Activated naive CD8-positive, alpha-beta T cell treated with anti-CD3 and anti-CD28 coated beads, Interleukin-2, amount 50 U/mL, for 16 hours (primary cell): ENCODE results near the gene PGAP1.
"Not testable (repeated sequence)": the region's sequence is repeated elsewhere in the genome, so short reads cannot be mapped to it uniquely, and the experiment has no call there.

Experiments used
- DNase-seq: peaks from one replicate; pipeline ENCODE4 v3.0.0-alpha.2; 2020; ENCODE audit warnings: low read depth, low spot score

Gene PGAP1

DNA sequence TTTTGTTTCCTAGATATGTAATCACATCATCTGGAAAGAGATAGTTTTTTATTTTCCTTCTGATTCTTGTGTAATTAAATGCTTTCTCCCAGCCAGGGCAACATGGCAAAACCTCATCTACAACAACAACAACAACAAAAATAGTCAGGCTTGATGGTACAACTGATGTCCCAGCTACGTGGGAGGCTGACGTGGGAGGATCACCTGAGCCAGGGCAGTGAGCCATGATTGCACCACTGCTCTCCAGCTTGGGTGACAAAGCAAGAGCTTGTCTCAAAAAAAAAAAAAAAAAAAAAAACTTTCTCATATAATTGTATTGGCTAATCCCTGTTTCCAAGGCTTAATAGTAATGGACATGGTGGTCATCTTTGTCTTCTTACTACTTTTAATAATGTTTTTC, 26.4 kb upstream of the PGAP1 start:
- DNase-seq: no peak

DNA sequence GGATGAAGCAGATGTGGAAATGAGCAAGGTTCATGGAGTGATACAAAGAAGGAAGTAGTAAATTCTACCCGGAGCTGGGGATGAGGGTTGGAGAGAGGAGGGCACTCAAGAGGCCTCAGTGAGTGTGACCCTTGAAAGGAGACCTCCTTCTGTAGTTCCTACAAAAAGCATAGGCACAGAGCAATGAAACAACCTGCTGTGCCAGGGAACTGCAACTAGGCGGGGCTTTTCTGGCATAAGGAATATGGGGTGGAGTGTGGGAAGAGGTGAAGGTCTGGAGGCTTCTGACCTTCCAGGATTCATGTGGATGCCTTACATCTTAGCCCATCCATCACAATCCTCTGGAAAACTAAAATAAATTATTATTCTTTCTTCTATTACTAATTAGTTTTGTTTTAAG, 25.5 kb upstream of the PGAP1 start:
- no peak for DNase-seq

DNA sequence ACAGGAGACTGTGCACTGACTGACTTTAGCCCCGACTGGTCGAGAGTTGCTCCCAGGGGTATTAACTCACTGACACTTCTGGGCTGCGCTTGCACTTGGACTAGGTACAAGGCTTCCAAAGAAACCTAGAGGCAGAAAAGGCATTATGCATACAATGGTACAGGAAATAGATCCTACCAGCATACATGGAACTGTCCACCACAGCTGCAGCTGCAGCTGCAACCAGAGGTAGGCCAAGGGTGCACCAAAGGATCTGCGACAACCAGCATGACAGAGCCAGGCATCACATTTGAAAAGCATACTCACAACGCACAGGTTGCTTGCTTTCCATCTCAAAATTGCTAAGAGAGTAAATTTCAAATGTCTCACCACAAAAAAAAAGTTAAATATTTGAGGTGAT, 22.6 kb upstream of the PGAP1 start:
- no peak for DNase-seq

DNA sequence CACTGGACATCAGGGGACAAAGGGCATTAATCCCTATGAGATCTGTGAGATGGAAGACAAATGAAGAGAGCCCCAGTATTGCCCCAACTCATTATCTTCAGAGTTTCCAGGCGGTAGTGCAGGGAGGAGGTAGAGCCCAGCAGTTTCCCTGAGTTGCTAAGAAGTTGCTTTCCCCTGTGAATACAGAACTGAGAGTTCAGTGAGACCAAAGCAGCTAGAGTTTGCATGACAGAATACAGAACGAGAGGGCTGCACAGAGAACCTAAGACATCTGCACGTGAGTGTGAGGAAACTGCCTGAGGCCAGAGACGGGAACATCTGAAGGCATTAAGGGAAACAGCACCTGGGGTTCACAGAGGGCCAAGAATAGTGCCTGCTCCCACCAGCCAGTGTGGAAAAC, 18.1 kb upstream of the PGAP1 start:
- no peak for DNase-seq

DNA sequence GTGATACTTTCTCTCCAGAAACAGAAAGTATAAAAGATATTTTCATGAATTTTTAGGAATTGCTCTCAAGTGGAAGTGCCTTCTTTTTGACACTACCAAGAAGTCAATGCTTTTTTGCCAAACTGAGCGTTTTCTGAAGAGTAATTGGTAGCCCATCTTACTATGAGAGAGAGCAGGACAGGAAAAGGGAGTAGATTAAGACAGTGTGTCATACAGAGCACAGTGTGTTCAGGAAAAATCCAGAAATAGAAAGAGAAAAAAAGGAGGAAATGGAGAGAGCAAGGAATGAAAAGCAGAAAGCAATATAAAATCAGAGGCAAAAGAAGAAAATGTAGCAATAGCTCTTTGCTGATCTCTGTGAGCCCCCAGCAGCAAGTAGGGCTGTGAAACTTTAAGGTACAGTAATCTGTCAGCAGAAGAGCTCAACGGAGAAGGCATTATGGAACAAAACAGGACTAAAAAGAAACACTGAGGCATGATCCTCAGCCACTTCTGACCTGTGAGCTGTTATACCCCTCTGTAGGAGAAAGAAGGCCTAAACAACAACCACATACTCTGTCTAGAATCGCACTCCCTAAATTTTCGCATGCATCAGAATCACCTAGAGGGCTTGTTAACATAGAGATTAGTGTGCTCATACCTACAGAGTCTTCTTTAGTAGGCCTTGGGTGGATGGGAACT, 15.0 kb upstream of the PGAP1 start:
- DNase-seq: no peak

DNA sequence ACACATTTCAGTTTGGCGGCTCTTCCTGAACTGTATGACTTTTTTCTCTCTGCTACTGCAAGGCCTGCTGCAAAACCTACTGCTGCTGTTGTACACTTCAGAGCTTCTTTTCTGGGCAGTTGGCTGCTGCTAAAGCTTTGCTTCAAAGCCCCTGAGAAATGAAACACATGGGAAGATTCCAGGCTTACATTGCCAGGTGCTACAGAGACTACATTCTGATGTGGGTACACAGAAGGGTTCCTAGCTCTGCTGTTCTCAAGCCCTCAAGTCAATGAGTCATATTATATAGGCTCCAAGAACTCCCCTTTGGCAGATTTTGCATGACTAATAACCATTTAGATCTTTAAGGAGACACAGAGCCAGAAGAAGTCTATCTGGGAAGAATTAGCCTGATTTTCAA, 12.9 kb upstream of the PGAP1 start:
- DNase-seq: no peak

DNA sequence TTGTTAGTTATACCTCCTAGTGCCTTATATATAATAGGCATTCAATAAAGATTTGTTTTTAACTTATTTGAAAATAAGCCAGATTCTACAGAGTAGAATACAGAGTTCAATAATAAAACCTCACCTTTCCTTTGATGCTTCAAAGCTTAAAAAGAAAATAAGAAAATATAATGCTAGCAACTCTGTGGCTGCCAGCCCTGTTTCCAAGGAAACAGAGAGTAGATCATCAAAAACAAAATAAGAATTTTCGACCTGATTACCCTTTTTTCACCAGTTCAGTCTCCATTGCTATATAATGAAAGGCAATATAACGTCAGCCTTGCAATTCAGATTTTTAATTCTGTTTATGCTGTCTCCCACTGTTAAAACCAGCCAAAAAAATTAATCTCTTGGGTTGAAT, 8.9 kb upstream of the PGAP1 start:
- DNase-seq: no peak

DNA sequence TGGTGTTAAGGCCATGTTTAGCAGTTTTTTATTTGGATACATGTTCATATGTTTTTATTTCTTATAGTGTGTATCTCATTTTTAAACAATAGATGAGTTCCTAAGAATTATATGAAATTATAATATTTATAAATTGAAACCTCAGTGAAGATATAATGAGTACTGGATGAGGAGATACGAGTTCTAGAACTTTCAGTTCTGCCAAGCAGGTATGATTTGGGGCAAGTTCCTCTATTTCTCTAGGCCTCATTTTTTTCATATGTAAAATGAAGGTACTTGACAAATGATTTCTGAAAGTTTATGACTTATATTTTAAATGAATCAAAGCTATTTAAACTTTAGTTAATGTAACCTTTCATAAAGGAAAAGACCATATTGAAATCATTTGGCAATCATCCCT, 8.2 kb upstream of the PGAP1 start:
- DNase-seq: no peak

DNA sequence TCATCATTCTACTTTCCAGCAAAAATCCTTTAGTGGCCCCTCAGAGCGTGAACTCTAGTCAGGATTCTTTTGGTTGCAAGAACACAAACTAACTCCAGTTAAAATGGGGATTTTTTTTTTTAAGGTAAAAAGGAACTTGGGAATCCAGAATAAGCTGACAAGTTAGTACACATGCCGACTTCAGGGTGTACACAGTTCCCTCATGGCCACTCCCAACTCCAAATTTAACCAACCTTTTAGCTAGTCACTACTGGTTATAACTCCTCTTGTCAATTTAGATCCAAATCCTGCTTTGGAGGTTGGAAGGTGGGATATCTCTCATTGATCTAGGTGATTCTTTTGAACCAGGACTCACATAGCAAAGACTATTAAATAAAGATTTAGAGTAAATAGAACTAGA, 5.0 kb upstream of the PGAP1 start:
- no peak for DNase-seq

DNA sequence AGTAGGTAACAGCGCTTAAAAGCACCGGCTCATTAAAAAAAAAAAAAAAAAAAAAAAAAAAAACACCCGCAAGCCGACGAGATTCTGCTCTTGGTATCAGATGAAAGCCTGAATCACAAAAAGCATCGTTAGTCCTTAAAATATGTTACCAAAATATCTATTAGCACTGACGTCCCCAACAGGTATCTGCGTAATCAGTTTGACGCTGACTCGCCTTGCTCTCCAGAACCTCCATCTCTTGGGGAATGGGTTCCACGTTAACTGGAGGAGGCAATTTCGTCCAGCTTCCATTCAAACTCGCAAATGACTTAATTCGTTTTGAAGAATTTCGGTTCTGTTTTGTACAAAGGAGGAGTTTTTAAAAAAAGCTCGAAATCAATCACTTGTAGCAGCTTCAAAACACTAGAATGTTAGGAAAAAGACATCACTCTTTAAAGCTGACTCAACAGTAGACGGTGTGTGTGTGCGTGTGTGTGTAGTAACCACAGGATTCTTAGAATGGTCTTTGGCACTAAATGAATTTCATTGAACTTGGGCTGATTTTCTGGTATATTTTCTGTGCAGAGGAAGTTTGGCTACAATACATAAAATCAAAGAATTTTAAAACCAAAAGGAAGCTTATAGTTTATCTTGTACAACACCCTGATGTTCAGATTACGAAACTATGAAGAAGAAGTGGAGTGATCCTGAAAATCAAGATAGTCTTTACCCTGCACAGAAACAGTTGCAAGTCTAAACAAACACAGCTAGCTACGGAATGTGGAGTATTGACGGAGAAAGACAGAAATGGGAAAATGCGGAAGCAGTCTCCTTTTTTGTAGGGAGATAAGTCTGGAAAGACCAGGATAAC, 1.1 kb upstream of the PGAP1 start:
- peak; percentile 34 for DNase-seq

DNA sequence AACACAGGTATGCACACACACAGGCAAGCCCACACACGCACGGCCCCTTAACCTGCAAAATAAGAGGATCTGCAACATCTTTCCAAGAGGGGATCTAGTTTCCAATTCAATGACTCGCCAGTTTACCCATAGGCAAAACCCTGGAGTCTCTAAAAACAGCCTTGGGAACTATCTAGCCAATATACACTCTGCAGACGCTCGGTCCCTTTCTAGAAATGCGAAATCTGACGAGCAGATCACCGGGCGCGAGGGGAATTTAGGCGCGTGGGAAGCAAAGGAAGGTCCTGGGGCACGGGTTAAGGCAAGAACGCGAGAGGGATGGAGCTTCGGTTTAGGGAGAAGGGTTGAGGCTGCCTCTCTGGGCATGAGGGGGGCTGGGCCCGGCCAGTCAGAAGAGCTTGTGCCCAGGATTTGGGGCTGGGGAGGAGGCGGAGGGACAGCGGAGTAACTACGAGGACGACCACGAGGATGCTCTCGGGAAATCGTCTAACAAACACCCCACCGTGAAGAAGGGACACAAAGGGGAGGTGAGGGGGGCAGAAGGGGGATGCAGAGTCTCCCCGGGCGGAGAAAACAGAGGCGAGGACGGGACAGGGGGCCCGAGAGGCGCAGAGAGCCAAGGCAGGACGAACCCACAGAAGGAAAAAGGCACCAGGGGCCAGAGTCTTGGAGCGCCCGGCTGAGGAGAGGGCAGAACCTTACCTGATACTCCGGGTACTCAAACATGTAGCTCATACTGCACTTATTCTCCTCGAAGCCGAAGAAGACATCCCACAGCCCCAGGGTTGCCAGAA, 542 bp downstream of the PGAP1 start:
- DNase-seq: no peak

DNA sequence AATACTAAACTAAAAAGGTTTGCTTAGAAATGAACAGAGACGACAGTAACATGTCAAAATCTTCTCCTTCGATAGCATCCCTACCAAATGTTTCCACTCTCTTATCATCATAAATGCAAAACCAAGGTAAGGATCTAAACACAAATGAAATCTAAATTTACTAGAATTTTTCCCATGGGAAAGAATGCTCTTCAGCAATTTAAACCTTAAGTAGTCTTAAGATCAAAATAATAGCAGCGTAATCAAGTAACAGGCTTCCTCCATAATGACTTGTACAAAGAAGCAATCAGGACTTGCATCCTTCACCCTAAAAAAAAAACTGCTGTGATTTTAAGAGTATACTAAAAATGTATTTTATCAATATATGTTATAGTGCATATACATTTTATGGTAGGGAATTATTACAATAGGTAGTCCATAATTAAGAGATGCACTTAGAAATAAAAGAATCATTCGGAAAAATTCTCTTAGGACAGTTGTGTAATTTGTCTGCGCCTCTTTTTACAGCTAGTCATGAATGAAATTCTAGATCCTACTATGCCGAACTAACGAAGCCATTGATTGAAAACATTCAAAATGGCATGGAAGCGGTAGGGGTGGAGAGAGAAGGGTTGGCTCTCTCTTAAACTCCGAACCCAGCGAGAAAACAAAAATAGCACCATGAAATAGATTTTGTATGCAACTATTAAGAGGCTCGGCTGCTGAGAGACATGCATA, 1.3 kb downstream of the PGAP1 start:
- DNase-seq: no peak

DNA sequence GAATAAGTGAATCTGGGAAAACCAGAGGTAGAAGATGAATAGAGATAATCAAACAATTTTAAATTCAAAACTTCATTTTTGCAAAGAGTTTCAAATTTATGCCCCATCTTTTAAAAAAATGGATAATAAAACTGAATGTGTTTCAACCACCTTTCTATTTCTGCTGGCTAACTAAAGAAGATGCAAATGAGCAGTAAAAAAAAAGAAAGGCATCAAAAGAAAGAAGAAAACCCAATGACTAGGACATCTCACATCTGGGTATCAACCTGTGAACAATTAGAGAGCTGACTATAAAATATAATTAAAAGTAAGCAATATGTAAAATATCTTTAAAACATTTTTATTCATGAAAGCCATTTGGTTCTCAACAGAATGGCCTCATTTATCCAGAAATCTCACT, 2.5 kb downstream of the PGAP1 start:
- DNase-seq: no peak

DNA sequence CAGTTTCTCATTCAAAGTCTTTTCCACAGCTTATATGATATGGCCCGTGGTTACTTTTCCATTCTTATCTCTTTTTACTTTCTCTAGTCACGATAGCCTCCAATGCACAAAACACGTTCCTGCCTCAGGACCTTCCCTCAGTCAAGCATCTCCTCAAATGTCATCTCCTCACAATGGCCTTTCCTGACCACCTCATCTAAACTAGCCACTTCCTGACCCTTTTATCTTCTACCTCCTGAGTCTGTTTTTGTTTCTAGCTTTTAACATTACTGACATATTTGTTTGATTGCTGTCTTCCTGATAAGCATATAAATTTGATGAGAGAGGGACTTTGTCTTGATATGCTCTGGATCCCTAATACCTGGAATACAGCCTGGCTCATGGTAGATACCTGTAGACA, 7.6 kb downstream of the PGAP1 start:
- DNase-seq: no peak

DNA sequence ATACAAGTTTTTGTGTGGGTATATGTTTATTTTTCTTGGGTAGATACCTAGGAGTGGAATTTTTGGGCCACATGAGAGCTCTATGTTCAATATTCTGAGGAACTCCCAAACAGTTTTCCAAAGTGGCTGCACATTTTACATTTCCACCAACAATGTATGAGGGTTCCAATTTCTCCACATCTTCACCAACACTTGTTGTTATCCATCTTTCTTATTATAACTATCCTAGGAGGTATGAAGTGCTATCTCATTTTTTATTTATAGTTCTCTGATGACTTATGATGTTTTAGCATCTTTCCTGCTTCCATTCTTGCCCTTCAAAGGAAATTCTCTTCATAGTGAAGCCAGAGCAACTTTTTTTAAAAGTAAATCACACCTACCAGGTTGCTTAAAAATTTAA, 8.7 kb downstream of the PGAP1 start:
- no peak for DNase-seq

DNA sequence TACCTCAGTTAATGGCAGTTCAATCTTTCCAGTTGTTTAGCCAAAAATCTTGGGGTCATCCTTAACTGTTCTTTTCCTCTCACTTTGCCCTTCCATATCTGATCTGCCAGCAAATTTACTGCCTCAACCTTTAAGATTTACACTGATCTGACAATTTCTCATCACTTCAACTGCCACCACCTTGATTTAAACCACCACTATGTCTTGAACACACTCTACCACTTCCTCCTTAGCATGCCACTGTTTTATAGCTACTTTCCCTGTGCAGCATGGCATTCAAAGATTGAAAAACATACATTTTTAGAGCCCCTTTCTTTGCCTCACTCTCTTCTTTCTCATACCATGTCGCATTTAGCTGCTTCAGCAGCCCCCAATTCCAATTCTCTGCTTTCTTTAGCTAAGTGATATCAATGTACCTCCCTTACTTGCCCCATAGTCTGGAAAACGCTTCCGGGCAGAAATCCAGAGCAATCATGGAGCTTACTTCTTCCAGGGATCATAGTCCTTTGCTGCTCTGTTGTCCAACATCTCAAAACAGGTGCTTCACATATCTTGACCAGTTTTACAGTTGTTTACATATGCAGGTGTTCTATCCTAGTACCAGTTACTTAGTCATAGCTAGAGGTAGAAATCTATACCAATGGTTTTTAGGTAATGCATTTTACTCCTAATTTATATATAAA, 10.9 kb downstream of the PGAP1 start:
- no peak for DNase-seq

DNA sequence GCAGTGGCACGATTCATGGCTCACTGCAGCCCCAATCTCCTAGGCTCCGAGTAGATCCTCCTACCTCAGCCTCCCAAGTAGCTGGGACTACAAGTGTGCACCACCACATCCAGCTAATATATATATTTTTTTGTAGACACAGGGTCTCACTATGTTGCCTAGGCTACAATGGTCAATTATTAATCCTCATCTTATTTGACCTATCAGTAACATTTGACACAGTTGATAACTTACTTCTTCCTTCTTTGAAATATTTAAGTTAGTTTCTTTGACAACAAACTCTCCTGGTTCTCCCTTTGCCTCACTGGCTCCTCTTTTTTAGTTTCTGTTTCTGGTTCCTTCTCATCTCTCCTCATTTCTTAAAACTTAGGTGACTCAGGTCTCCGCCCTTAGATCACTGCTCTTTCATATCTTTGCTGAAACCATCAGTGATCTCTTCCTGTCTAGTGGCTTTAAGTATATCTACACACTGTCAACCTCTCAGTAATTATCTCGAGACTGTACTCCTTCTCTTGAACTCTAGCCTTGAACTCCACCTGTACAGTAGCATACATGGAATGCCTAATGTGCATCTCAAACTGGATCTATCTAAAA, 11.5 kb downstream of the PGAP1 start:
- no peak for DNase-seq

DNA sequence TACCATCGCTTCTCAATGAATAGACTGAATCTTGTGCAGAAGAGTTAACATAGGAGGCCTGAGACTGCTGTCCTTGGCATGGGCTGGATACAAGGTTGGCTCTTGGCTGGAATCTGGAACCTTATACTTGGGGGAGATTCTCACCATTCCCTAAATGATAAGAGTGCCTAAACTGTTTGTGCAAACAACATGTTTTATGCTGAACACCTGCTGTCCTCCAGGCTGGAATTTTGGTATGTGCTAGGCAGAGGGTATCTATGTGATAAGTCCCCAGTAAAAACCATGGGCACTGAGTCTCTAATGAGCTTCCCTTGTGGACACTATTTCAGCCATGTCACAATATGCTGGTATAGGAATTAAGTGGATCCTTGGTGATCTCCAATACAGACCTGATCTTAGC, 12.8 kb downstream of the PGAP1 start:
- DNase-seq: no peak

DNA sequence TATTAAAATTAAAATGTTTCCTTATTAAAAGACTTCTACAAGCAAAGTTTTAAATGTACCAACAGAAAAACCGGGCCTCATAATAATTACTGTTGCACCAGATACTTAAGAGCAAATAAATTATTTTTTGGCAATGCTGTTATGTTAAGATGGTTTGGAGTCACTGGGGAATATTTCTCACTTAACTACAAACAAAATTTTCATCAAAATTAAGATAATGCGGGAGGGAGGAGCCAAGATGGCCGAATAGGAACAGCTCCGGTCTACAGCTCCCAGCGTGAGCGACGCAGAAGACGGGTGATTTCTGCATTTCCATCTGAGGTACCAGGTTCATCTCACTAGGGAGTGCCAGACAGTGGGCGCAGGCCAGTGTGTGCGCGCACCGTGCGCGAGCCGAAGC, 21.1 kb downstream of the PGAP1 start:
- not testable (repeated sequence) for DNase-seq

DNA sequence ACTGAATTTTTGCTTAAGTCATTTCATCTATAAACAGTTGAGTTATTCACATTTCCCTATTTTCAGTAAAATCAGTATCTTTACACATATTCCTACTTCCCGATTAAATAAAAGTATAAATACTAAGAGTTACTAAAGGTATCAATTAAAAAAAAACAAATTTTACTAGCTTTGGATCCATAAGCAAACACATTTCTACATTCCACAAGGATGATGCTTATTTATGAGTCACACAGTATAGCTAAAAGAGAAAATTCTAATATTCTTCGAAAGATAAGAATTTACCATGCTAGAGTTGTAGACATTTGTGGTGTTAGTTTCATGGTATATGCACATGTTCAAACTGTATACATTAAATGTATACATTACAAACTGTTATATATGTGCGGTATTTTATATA, 23.7 kb downstream of the PGAP1 start:
- DNase-seq: no peak

DNA sequence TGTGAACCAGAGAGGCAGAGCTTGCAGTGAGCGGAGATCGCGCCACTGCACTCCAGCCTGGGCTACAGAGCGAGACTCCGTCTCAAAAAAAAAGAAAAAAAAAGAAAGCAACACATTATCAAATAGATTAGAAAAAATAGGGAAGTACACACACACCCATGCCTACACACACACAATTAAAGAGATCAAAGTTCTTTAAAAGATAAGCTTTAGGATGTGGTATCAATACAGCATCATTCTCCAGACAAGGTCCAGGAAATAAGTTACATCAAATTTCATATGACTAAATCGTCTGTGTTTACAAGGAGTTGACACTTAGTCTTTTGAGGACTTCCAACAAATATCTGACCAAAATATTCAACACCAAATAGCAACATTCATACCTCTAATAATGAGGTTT, 25.7 kb downstream of the PGAP1 start:
- no peak for DNase-seq
